ENCODE measurements around the gene WDFY2.

WDFY2 gene

GRCh38 chr13:51814071-51814470 lies 229.8 kb downstream of the WDFY2 start:
- H3K4me3 Mint-ChIP-seq: no peak overlapping the region
- H3K27ac Mint-ChIP-seq: no peak overlapping the region
- peaks cover 17% of the 10 kb centered on the region for H3K27me3 Mint-ChIP-seq (ENCODE audit: low read depth)
- no peaks in the 10 kb centered on the region for H3K36me3 Mint-ChIP-seq (ENCODE audit: low read depth)
- no peak for TF ChIP-seq CTCF (IDR thresholded peaks at IDR 0.05; ENCODE audit: unreplicated experiment in 3 of 3)
- peaks cover 6% of the 10 kb centered on the region for H3K4me1 Mint-ChIP-seq
- H3K9me3 Mint-ChIP-seq: no peaks in the 10 kb centered on the region

GRCh38 chr13:51814825-51815650 lies 230.8 kb downstream of the WDFY2 start:
- Mint-ChIP-seq H3K4me3 (peak overlapping the region in 1 of 3 experiments; percentile 21), H3K27me3 (ENCODE audit: low read depth) (peaks cover 22% of the 10 kb centered on the region), H3K27ac (no peak overlapping the region), H3K4me1 (peaks cover 6% of the 10 kb centered on the region), H3K36me3 (ENCODE audit: low read depth) (no peaks in the 10 kb centered on the region), H3K9me3 (no peaks in the 10 kb centered on the region)
- peak; percentile 70 to 76 (median 72) for TF ChIP-seq CTCF (IDR thresholded peaks at IDR 0.05; ENCODE audit: unreplicated experiment in 3 of 3)

GRCh38 chr13:51815848-51816247 lies 231.6 kb downstream of the WDFY2 start:
- Mint-ChIP-seq H3K36me3 (ENCODE audit: low read depth) (no peaks in the 10 kb centered on the region), H3K9me3 (no peaks in the 10 kb centered on the region), H3K27me3 (ENCODE audit: low read depth) (peaks cover 23% of the 10 kb centered on the region), H3K27ac (no peak overlapping the region), H3K4me1 (peaks cover 6% of the 10 kb centered on the region), H3K4me3 (no peak overlapping the region)
- no peak for TF ChIP-seq CTCF (IDR thresholded peaks at IDR 0.05; ENCODE audit: unreplicated experiment in 3 of 3)

GRCh38 chr13:51816604-51817249 lies 232.5 kb downstream of the WDFY2 start:
- H3K27ac Mint-ChIP-seq: no peak overlapping the region
- no peaks in the 10 kb centered on the region for H3K36me3 Mint-ChIP-seq (ENCODE audit: low read depth)
- H3K4me1 Mint-ChIP-seq: peaks cover 6% of the 10 kb centered on the region

More at GRCh38 chr13:51816604-51817249, 232.5 kb downstream of the WDFY2 start:
- H3K9me3 Mint-ChIP-seq: no peaks in the 10 kb centered on the region
- H3K4me3 Mint-ChIP-seq: no peak overlapping the region
- no peak for TF ChIP-seq CTCF (IDR thresholded peaks at IDR 0.05; ENCODE audit: unreplicated experiment in 3 of 3)
- H3K27me3 Mint-ChIP-seq (ENCODE audit: low read depth): peaks cover 28% of the 10 kb centered on the region

All from nephron (organoid).